Measurements from ENCODE around the gene NELL1.

GRCh38 chr11:20634781-20635180 is 34.6 kb upstream of the NELL1 start:
- TF ChIP-seq CTCF (IDR thresholded peaks at IDR 0.05; ENCODE audit: borderline replicate concordance, extremely low read depth, low read length, poor library complexity, severe bottlenecking) (no peak), EZH2 (IDR thresholded peaks at IDR 0.05; ENCODE audit: borderline replicate concordance, low read depth, low read length, severe bottlenecking) (no peak)
